HG02610 (cell line): ENCODE results near the gene CRYBG1.
A peak's percentile ranks its signal among the peaks of the same experiment; 100 is the strongest.

ENCODE experiments used
- ATAC-seq: cut with Tn5 transposase; IDR thresholded peaks from one replicate; pipeline ENCODE4 v1.9.1; 2021; ENCODE audit warnings: mild to moderate bottlenecking, moderate library complexity; ENCODE audit not compliant: unreplicated experiment

The CRYBG1 gene

DNA sequence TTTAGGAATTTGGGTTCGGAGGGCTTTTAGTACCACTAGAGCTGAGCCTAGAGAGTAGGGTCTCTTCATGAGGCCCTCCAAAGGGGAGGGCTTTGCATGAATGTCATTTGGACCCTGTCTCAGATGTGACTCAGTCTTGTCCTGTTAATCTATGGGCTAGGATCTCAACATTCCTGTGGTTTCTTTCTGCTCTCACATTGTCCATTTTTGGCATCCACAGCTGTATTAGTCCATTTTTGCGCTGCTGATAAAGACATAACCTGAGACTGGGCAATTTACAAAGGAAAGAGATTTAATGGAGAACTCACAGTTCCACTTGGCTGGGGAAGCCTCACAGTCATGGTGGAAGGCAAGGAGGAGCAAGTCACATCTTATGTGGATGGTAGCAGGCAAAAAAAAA is 61.0 kb downstream of the CRYBG1 start:
- ATAC-seq, result no peak

DNA sequence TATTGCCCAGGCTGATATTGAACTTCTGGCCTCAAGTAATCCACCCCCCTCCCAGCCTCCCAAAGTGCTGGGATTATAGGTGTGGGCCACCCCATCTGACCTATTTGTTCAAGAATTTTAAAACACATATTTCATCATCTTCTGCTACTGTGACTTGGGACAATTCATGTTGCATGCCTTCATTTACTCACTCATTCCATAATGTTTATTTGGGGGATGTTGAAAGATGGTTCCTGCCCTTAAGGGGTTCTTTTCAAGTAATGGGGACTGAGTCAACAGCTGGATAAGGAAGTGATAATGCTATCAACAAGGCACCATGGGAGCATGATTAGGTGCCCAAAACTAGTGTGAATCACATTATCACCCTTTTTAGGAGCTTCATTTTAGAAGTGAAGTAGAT is 62.0 kb downstream of the CRYBG1 start:
- no peak for ATAC-seq

DNA sequence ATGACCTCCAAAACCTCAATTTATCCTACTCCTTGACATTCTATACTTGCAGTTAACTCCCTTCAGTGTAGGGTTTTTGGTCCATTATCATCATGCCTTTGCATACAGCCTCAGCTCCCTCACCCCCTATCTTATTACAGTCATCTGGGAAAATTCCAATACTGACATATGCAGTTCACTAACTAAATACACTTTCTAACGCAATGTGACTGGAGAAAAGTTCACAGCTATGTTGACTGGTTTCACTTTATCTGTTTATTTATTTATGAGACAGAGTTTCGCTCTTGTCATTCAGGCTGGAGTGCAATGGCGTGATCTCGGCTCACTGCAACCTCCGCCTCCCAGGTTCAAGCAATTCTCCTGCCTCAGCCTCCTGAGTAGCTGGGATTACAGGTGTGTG is 64.9 kb downstream of the CRYBG1 start:
- ATAC-seq, result no peak

DNA sequence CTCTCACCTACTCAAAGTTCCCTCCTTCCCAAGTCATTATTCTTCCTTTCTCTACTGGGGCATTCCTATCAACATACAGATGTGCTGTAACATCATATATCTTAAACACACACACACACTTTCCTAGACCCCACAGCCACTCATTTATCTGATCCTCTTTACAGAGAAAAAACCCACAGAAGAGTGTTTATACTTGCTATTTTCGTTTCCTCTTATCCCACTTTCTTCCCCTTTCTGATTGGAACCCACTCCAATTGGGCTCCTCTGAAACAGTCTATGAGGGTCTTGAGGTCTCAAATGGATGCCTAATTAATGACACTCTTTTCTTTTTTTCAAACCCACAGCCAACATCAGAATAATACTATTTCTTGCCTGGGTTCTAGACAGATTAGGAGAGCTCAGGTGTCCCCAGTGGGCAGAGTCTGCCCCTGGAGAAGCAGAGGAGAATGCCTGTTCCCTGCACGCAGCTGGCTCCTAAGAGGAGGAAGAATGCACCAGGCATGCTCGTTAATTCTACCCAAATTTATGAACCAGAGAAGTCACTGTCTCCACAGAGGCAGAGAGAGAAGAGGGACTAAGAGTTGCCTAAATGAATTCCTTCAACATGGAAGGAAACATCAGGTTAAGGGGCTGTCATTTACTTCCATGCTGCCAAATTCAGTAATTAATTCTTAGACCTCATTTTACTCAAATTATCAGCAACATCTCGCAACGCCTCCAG is 65.9 kb downstream of the CRYBG1 start:
- ATAC-seq, result no peak

DNA sequence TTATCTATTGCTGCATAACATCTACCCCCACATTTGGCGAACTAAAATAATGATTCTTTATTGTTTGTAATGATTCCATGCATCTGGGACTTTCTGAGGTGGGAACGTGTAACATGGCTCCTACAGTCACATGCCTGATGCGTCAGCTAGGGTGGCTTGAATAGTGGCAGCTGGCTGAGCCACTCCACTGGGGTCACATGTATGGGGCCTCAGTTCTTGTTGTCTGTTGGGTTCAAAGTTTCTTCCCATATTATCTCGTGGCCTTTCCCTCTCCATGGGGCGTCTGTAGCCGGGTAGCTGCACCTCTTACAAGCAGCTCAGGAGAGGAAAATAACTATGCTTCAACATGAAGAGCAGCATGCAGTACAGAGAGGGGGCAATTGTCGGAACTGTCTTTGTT is 69.9 kb downstream of the CRYBG1 start:
- no peak for ATAC-seq

DNA sequence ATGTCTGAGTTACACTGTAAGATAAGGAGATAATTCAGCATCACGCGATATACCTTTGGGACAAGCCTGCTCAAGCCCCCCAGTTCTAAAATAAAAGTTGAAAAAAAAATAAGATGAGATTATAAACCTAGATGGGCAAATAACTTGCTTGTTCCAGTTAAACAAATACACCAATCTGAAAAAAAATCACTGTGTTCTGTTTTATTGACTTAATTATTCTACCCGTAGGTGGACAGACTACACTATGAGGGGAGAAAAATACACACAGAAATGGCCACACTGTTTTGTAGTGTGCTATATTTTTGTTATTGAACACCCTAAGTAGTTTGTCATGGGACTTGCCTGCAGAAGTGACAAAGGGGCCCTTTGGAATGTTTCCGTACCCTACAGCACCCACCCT is 70.9 kb downstream of the CRYBG1 start:
- ATAC-seq, result no peak

DNA sequence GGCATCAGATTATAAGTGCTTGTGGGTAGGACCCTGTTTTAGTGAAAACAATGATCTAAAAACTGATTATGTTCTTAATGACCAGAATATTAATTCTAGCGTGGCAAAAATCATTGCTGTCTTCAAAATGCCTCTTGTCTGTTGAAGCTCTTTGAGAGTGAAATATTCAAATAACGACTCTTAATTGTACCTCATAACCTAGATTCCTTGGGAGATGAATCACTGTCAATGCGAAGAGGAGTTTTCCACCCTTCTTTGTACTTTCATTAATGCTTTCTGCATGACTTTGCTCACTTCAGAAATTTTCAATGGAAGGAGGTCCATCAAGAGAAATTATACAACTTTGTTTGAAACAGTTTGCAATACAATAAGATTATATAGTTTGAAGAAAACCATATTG is 71.5 kb downstream of the CRYBG1 start:
- ATAC-seq, result no peak

DNA sequence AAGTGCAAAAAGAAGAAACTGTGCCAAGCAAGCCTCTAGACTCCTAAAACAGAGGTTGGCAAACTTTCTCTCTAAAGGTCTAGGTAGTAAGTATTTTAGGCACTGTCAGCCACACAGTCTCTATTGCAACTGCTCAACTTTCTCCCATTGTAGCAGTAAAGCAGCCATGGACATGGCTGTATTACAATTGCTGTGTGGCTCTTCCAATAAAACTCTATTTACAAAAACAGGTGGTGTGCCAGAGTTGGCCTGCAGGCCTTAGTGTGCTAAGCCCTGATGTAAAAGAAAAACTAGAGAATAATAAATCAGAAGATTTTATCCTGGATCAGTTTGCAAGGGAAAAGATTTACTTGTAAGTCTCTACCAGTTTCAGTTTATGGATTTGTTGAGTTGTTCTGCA is 74.0 kb downstream of the CRYBG1 start:
- no peak for ATAC-seq

DNA sequence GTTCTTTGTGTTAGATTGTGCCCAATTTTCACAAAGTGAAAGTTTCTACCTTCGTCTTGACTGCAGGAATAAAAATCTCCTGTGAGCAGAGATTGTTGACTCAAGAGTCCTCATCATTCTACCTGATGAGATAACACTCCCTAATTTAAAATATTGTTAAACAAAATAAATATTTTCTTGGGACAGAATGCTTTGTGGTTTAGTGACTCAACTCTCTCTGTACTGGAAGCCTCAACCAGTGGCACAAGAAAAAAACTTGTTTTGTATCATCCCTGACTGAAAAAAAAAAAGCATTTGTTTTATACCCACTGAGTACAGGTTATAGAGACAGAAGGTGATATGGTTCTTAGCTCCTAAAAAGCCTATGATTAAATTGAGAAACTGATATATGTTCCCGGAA is 78.9 kb downstream of the CRYBG1 start:
- no peak for ATAC-seq

DNA sequence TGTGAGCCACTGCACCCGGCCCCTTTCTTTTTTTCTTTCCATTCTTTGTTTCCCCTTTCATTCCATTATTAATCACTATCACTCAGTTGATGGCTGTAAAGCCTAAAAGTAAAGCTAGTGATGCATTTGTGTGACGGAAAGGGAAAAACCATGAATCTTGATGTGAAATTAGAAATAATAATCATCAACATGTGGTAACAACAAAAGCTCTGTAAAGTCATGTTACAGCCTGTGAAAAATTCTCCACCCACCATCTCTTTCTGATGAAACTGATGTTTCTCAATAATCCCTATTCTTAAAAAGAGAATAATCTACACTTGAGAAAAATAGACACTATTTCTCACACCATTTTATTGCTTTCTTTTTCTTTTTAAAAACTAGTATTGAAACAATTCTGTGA is 80.0 kb downstream of the CRYBG1 start:
- no peak for ATAC-seq

DNA sequence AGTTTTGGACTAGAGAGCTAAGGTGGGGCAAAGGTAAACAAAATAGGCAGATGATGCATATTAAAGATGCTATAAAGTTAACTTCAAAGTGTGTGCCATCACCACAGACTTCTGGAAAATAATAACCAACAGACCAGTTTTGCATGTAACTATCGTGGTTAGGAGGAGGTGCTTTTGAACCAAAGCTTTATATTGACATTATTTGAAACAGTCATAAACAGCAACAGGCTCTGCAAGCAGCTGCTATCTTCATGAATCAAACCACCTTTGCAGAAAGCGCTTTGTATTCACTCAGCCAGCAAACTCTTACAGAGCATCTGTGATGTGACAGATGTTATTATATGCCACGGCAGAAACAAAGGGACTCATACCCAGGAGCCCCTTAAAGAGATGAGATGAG is 81.9 kb downstream of the CRYBG1 start:
- ATAC-seq, result no peak

DNA sequence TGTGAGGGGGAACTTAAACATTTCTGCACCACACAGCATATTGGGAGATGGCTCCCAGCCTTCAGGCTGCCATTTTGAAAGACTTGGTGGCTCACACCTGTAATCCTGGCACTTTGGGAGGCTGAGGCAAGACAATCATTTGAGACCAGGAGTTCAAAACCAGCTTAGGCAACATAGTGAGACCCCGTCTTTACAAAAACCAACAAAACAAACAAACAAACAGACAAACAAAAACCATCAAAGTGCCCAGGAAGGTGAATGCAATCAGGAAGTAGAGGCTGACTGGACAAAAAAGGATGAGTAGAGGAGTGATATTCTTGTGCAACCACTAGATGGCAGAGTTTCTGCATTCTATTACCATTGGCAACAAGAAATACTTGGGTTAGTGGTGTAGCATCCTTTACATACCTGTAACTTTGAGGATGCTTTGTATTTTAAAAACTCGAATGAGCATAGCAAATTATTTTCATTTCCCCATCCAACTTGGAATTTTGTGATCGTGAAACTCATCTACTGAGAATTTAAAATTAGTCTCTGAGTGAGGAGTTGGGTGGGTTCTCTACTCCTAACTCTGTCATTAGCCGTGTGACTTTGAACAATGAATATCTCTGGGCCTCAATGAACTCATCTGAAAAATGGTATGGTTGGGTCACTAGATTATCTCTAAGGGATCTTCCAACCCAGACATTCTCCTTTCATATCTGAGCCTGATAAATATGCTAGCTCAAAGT is 84.4 kb downstream of the CRYBG1 start:
- peak; percentile 57 for ATAC-seq

DNA sequence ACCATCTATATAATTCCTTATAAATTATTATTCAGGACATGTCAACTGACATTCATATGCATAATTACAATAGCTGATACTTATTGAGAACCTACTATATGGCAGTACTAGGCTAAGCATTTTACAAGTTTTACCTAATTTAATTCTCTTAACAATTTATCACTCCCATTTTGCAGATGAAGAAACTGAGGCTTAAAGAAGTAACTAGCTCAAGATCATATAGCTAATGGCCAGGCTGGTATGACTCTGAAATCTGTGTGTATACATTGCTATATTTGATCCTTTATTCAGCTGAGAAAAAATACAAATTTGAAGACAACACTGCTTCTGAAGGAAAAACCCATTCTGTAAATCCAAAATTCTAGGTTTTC is 85.0 kb downstream of the CRYBG1 start:
- no peak for ATAC-seq

DNA sequence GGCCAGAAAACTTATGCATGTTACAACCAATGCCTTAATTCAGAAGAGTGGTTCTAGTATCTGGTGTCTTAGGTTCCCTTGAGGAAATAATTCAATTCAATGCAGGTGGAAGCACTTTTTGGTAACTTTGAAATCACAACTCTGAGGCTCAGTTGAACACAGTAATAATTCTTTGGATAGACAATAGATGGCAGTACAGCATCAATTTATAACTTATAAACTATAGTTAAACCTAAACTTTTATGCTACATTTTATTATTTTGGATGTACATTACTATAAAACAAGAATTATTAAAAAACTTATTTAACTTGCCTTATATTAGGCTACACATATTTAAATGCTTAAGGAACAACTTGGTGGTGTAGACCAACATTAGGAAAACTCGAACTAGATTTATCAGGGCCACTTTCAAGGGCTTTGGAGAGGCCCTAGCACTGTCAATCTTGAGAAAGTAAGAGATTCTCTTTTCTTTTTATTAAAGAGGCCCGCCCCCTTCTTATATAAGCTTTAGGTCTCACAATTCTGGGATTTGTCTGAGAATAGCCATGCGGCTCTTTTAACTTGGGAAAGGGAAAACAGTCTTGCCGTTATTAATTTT is 85.9 kb downstream of the CRYBG1 start:
- ATAC-seq, result no peak

DNA sequence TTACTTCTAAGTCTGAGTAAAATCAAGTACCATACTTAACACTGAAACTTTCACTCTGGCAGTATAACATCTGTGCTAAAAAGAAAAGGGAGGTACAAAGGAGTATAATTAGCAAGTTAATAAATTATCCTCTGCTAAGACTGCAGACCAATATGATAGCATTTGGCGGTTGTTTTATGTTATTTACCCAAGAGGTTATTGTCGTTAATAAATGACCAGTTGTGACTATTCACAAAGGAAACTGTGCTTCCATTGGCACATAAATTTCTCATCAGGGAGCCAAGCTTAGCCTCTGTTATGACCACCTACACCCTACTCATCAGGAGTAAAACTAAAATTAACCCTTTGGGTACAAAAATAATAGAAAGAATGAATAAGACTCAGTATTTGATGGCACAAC is 86.5 kb downstream of the CRYBG1 start:
- ATAC-seq, result no peak

DNA sequence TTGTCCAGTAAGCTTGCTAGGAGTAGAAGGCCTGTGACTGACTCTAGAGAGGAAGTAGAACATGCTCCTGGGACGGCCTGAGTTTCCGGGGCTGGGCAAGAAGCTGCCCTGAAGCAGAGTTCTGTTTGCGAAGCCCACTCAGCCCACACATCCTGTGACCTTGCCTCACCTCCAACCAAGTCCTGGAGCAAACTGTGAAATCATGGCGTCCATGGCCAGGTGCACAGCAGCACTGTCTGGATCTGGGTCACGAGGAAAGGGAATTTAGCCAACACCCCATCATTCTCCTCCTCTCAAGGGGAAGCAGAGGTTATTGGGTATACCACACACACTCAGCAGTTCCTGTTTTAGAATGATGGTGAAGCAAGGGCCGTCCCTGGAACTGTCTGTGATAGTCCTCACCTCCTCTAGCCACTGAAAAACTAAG is 87.5 kb downstream of the CRYBG1 start:
- ATAC-seq, result peak; percentile 49

DNA sequence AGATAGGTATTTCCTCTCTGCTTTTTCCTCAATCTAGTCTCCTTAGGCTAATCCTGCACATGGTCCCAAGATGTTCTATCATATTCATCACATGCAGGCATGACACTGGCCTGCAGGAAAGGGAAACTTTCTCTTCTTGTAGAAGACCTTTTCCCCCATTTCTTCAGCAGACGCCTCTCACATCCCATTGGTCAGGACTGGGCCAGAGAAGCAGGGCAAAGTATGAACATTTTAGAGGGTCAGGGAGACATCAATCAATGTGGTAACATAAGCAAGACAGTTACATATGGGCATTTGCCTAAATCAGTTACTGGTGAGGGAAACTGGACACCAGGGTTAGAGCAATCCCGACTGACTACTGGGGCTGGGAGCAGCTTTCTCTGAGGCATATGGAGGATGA is 90.1 kb downstream of the CRYBG1 start:
- no peak for ATAC-seq

DNA sequence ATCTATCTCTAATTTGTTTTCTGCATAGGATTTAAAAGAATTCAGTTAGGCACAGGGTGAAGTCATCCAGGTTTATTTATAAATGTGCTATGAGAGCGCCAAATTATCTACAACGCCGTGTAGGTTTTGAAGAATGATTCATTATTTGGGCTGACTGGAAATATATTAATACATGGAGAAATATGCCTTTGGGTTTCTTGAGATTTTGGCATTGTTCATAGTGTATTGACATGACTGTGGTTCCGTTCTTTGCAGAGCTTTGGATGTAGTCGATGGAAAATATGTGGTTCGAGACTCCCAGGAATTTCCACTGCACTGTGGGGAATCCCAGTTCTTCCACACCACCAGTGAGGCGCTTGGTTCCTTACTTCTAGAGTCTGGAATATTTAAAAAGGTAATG is 90.9 kb downstream of the CRYBG1 start:
- ATAC-seq, result no peak

DNA sequence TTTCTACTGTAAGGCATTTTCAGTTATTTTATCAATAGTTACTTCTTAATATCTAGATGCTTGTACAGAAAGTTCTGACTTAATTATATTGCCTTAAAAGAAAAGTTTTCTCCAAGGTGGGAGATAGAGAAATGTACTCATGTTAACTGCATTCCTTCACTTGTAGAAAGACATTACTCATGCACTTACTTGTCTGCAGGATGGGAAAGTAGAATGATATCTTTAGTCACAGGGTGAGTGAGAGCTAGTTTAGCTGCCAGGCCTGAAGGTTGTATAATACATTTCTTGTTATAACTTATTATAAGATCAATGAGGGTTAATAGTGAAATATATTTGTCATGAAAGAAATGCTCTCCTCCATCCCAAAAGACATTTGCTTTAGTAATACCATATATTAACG is 92.1 kb downstream of the CRYBG1 start:
- ATAC-seq, result no peak

DNA sequence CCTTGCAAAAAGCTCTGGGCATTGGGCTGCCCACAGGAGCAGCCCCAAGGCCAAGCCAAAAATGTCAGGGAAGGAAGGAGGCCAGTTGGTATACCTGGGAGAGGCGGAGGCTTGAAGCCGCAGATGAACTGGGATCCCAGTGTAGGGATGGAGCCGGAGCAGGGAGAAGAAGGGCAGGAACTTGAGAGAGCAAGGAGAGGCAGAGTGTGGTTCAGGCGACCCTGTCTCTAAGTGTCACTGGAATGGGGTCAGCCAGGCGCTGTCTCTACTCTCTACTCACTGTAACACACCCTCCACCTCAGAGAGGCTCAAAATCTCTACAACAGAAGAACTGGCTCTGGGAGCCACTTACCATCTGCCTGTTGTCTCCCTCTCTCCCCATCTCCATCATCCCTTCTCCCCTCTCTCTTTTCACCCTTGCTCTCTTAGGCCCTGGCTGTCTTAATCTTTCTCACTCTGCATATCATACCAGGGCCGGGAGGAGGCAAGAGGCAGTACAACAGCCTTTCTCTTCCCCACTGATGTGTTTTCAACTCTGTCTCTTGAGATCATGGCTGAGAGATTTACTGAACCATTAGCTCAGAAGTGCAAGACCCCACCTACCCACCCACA is 93.3 kb downstream of the CRYBG1 start:
- no peak for ATAC-seq

DNA sequence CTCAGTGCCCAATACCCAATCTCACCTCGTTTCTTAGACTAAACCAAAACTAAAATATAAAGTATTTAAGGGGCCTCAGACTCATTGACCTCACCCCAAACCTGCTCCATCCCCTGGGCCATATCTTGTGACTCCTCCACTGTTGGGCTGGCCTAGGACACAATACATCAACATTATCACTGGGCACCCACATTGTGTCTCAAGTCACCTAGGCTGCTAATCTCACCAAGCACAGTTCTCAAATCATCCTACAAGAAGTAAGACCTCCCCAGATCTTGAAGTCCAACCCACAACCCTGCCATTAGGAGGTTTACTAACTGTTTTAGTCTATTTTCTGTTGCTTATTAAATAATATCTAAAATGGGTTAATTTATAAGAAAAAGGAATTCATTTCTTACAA is 96.2 kb downstream of the CRYBG1 start:
- ATAC-seq, result no peak
